Measurements from ENCODE around the gene ALDH1A1.

The ALDH1A1 gene

DNA sequence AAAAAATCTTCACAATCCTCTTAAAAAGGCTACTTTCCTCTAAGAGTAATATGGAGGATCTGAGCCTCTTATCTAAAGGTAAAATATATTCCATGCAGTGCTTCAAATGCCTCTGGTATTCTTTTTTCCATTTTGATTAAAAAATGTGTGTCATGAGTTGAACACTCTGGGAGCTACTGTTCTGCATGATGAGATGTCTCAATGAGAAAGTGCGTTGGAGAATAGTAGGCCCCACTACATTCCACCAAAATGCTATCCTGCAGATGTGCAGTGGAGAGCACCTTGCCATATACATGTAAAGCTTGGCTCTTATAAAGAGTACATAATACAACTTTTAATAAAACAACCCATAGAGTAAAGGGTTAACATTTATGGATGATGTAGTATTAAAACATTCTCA is 26.3 kb downstream of the ALDH1A1 start:
- no peak for DNase-seq (ENCODE audit: low read depth)
- no peak overlapping the region for H3K4me3 ChIP-seq (ENCODE audit: low read depth, low read length)
- TF ChIP-seq, protein P1, sequence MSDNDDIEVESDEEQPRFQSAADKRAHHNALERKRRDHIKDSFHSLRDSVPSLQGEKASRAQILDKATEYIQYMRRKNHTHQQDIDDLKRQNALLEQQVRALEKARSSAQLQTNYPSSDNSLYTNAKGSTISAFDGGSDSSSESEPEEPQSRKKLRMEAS (IDR thresholded peaks at IDR 0.05; ENCODE audit: low read depth, low read length), result no peak
- TF ChIP-seq POLR2A (IDR thresholded peaks at IDR 0.05; ENCODE audit: extremely low read depth, insufficient read length), result no peak

DNA sequence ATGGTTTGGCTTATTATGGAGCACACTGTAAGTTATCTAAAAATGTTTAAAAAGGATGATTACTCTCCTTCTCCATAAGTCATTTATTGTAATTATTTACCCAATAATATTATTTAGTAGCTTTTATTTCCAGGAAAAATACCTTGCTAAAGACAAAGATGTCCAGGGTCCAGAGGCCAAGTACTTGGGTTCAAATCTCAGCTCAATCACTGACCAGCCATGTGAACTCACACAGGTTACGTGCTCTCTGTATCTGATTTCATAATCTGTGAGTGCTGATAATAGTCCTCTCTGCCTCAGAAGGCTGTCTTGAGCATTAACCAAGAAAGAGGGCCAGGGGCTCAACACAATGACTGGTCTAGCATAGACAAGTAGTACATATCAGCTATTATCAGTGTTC is 27.0 kb downstream of the ALDH1A1 start:
- no peak for DNase-seq (ENCODE audit: low read depth)
- TF ChIP-seq, protein P1 (IDR thresholded peaks at IDR 0.05; ENCODE audit: low read depth, low read length), result no peak
- TF ChIP-seq MYC (IDR thresholded peaks at IDR 0.05; ENCODE audit: low read depth, low read length), result no peak
- no peak for TF ChIP-seq POLR2A (IDR thresholded peaks at IDR 0.05; ENCODE audit: extremely low read depth, insufficient read length)
- TF ChIP-seq, protein P2, sequence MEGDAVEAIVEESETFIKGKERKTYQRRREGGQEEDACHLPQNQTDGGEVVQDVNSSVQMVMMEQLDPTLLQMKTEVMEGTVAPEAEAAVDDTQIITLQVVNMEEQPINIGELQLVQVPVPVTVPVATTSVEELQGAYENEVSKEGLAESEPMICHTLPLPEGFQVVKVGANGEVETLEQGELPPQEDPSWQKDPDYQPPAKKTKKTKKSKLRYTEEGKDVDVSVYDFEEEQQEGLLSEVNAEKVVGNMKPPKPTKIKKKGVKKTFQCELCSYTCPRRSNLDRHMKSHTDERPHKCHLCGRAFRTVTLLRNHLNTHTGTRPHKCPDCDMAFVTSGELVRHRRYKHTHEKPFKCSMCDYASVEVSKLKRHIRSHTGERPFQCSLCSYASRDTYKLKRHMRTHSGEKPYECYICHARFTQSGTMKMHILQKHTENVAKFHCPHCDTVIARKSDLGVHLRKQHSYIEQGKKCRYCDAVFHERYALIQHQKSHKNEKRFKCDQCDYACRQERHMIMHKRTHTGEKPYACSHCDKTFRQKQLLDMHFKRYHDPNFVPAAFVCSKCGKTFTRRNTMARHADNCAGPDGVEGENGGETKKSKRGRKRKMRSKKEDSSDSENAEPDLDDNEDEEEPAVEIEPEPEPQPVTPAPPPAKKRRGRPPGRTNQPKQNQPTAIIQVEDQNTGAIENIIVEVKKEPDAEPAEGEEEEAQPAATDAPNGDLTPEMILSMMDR (IDR thresholded peaks at IDR 0.05; ENCODE audit: low read depth, low read length), result no peak
- H3K4me3 ChIP-seq (ENCODE audit: low read depth, low read length), result no peak overlapping the region

DNA sequence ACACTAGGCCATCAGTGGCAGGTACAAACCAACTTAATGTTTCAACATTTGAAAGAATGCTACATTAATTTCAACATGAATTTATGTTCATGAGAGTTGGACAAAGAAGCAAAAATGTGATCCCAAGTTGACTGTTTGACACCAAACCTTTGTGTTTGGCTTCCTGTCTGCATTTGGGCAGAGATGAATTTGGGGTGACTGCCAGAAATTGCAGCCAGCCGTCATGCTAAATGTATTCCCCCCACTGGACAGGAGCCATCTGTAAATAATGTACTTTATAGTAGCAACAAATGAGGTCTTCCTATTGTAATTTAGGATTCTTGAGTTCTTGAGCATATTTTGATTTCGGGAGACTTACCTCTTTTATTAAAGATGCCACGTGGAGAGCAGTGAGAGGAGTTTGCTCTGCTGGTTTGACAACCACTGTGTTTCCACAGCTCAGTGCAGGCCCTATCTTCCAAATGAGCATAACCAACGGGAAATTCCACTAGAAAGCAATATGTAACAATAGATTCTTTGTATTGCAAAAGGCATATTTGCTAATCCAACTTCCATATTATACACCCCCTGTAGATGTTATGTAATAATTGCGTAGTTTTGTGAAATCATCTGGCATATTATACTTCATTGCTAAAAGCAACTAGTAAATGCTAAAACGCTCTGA is 27.6 kb downstream of the ALDH1A1 start:
- TF ChIP-seq, protein P2 (IDR thresholded peaks at IDR 0.05; ENCODE audit: low read depth, low read length), result no peak
- TF ChIP-seq POLR2A (IDR thresholded peaks at IDR 0.05; ENCODE audit: extremely low read depth, insufficient read length) (no peak), MYC (IDR thresholded peaks at IDR 0.05; ENCODE audit: low read depth, low read length) (no peak)
- TF ChIP-seq, protein P1 (IDR thresholded peaks at IDR 0.05; ENCODE audit: low read depth, low read length), result no peak
- peak; percentile 46 for DNase-seq (ENCODE audit: low read depth)

DNA sequence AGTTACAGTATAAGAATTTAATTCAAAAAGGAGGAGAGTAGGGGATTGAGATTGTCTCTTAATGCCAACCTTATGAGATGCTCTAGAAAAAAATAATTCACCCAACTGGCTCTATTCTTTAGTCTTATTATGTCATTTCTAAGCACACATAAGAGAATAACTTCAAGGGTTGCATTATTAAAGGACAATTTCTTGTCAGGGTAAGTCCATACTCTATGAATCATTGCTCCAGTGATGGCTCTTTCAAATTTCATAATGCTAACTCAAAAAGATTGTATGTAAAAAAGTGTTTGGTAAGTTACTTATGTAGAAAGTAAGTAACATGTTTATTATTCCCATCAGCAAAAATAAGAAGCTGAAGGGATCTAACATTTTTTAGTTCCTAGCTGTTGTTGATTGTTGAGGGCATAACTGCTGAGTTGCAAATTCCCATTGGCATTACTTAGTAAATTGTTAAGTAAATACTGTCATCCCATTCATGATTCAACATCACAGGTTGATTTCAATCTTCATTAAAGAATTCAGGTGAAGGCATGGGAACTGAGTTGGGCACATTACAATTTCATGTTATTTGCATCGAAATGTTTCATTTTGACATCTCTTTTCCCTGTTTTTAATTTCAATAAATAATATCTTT is 28.6 kb downstream of the ALDH1A1 start:
- TF ChIP-seq, protein P1 (IDR thresholded peaks at IDR 0.05; ENCODE audit: low read depth, low read length), result no peak
- no peak for TF ChIP-seq MYC (IDR thresholded peaks at IDR 0.05; ENCODE audit: low read depth, low read length)
- no peak for TF ChIP-seq POLR2A (IDR thresholded peaks at IDR 0.05; ENCODE audit: extremely low read depth, insufficient read length)
- TF ChIP-seq, protein P2 (IDR thresholded peaks at IDR 0.05; ENCODE audit: low read depth, low read length), result no peak
- DNase-seq (ENCODE audit: low read depth), result no peak

More for the DNA sequence above, 27.6 kb downstream of the ALDH1A1 start:
- H3K4me3 ChIP-seq (ENCODE audit: low read depth, low read length), result no peak overlapping the region

DNA sequence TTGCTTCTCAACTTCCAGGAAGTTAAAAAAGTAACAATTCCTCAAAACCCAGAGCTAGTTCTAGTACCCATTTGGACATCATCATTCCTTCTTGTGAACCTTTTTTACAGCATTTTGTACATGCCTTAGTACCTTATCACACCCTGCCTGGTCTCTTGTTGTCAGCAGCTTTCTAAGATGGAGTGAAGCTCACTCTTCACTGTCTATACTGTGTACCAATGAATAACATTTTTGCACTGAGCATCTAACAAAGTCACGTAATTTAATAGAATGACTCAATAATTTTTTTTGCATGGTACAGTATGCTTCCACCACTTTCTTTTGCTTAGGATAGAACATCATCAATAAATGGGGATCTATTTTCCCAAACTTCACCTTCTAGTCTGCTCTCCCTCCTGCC is 29.8 kb downstream of the ALDH1A1 start:
- H3K4me3 ChIP-seq (ENCODE audit: low read depth, low read length), result no peak overlapping the region

More for the DNA sequence above, 28.6 kb downstream of the ALDH1A1 start:
- H3K4me3 ChIP-seq (ENCODE audit: low read depth, low read length), result no peak overlapping the region

More for the DNA sequence above, 29.8 kb downstream of the ALDH1A1 start:
- TF ChIP-seq, protein P1 (IDR thresholded peaks at IDR 0.05; ENCODE audit: low read depth, low read length), result no peak
- TF ChIP-seq POLR2A (IDR thresholded peaks at IDR 0.05; ENCODE audit: extremely low read depth, insufficient read length) (no peak), MYC (IDR thresholded peaks at IDR 0.05; ENCODE audit: low read depth, low read length) (no peak)
- TF ChIP-seq, protein P2 (IDR thresholded peaks at IDR 0.05; ENCODE audit: low read depth, low read length), result no peak
- no peak for DNase-seq (ENCODE audit: low read depth)

All from NB4 (cell line).